Prostate gland (tissue), 2 donors: Measurements from ENCODE around the gene DMXL1.

Source experiments
- CTCF ChIP-seq, 4 experiments: fragments of 200-600 bp in 2 of 4; fragments of 450-650 bp in 2 of 4; sonication (generic) in 2 of 4; IDR thresholded peaks; 1 replicate in 3 of 4; 2 replicates in 1 of 4; pipeline ENCODE4 v1.5.1; 2016 to 2019; ENCODE audit warnings: antibody characterized with exemption in 4 of 4, mild to moderate bottlenecking in 2 of 4, moderate library complexity in 2 of 4
- POLR2A ChIP-seq: fragments of 450-650 bp; IDR thresholded peaks from one replicate; pipeline ENCODE4 v1.6.1; 2016; ENCODE audit warnings: antibody characterized with exemption, mild to moderate bottlenecking
- POLR2AphosphoS5 ChIP-seq: sonication (generic); formaldehyde crosslinking; IDR thresholded peaks from one replicate; pipeline ENCODE4 v1.6.1; 2017; ENCODE audit warnings: antibody characterized with exemption

- TF ChIP-seq CTCF (IDR thresholded peaks at IDR 0.05), result no peak
- no peak for TF ChIP-seq POLR2A
- no peak for TF ChIP-seq POLR2AphosphoS5
Measured at GRCh38 chr5:119269061-119269944, 198.4 kb downstream of the DMXL1 start.
